Spleen (tissue), 11 donors: ENCODE data around the gene ADARB1. TPM values are rescaled to one million over a fixed set of nuclear protein-coding genes. Genes with fewer than 3 reads are reported as not detected.

Source experiments
- DNase-seq: peaks from one replicate; pipeline ENCODE4 v3.0.0-alpha.2; 2020
- H3K27ac ChIP-seq, 8 donors: fragments of 200-600 bp; sonication (generic) in 7 of 8; 1 replicate in 4 of 8; 2 replicates in 4 of 8; pipeline versions ENCODE4 v1.5.0 to v1.8.0; 2016 to 2021; ENCODE audit warnings: inconsistent platforms in 4 of 8, mild to moderate bottlenecking in 4 of 8, moderate library complexity in 1 of 8
- H3K27me3 ChIP-seq, 7 donors: fragments of 200-600 bp; sonication (generic) in 6 of 7; replicated peaks in 1 of 7; 1 replicate in 4 of 7; 2 replicates in 3 of 7; pipeline versions ENCODE4 v1.5.0 to v1.8.0; 2016 to 2021; ENCODE audit warnings: inconsistent platforms in 3 of 7, mild to moderate bottlenecking in 1 of 7
- H3K36me3 ChIP-seq, 6 donors: fragments of 200-600 bp; sonication (generic) in 5 of 6; 1 replicate in 4 of 6; 2 replicates in 2 of 6; pipeline versions ENCODE4 v1.5.0 to v1.8.0; 2016 to 2021; ENCODE audit warnings: inconsistent platforms in 2 of 6
- H3K4me1 ChIP-seq, 6 donors: fragments of 200-600 bp; sonication (generic) in 5 of 6; 1 replicate in 3 of 6; 2 replicates in 3 of 6; pipeline versions ENCODE4 v1.5.0 to v1.8.0; 2016 to 2021; ENCODE audit warnings: inconsistent platforms in 3 of 6
- H3K4me3 ChIP-seq, 8 donors: fragments of 200-600 bp; sonication (generic) in 7 of 8; 1 replicate in 4 of 8; 2 replicates in 4 of 8; pipeline versions ENCODE4 v1.5.0 to v1.8.0; 2016 to 2021; ENCODE audit warnings: inconsistent platforms in 4 of 8, mild to moderate bottlenecking in 4 of 8, moderate library complexity in 2 of 8
- H3K9me3 ChIP-seq, 8 donors: fragments of 200-600 bp; sonication (generic) in 7 of 8; 1 replicate in 4 of 8; 2 replicates in 4 of 8; pipeline versions ENCODE4 v1.5.0 to v1.8.0; 2016 to 2021; ENCODE audit warnings: inconsistent platforms in 4 of 8
- POLR2A ChIP-seq, 3 donors: fragments of 450-650 bp; IDR thresholded peaks; one replicate each; pipeline ENCODE4 v1.5.1; 2017; ENCODE audit warnings: antibody characterized with exemption in 3 of 3, mild to moderate bottlenecking in 1 of 3
- POLR2AphosphoS5 ChIP-seq, 3 donors: sonication (generic); formaldehyde crosslinking; IDR thresholded peaks; one replicate each; pipeline ENCODE4 v1.5.1; 2017; ENCODE audit warnings: antibody characterized with exemption in 3 of 3
- WGBS, 5 donors: extraction: QIAGEN DNeasy Blood & Tissue Kit in 3 of 5; methylation state at CpG; one replicate each; pipeline versions ENCODE4 v1.1.5 to v1.1.7; 2013 to 2018; 5-methylcytosine and 5-hydroxymethylcytosine counted together
- intact Hi-C: fragments of 100-400 bp; cut with DNase I; formaldehyde crosslinking; loops from one replicate; pipeline ENCODE4 v1.15.0; 2023; ENCODE audit warnings: low total_unique reads
- polyA plus RNA-seq, 3 donors: library from polyadenylated mRNA; stranded (reverse); fragments of 200-250 nt; gene quantifications; one replicate each; pipeline ENCODE4 v1.2.1, GENCODE V29; 2013
- total RNA-seq, 7 donors: library from RNA; depleted of rRNA in 3 of 7; stranded (reverse); fragments of >200 nt in 3 of 7; fragmentation: NEBNext Ultra II Directional in 4 of 7; extraction: Animal tissue kit (Norgen Biotek cat#: 25700) in 4 of 7; gene quantifications; one replicate each; pipeline versions ENCODE4 v1.1.0 to v1.2.1, GENCODE V29; 2016 to 2021
- TF ChIP-seq, protein P1 (sequence below), 11 experiments: fragments of 200-600 bp in 7 of 11; fragments of 450-650 bp in 4 of 11; sonication (generic) in 4 of 11; IDR thresholded peaks in 8 of 11; conservative IDR thresholded peaks in 3 of 11; 1 replicate in 7 of 11; 2 replicates in 4 of 11; pipeline versions ENCODE4 v1.4.0 to v1.8.0; 2016 to 2021; ENCODE audit warnings: antibody characterized with exemption in 11 of 11, inconsistent platforms in 4 of 11, mild to moderate bottlenecking in 1 of 11
- donor health status: healthy with polysubstance abuse.
- donor health status: DM: no; HTN: no; CAD: no; lungs with moderate emphysema.
- donor health status: DM: no; HTN: no; CAD: no.
- donor health status: Bipolar disorder and iron deficiency.
- donor health status: healthy.
- donor health status: DM: no; HTN: no; CAD: no.
- donor health status: DM: yes; HTN: yes; CAD: no.

The ADARB1 gene
- total and polyA plus RNA-seq, 10 donors = 9.1 to 50.8 (median 29.0) TPM

DNA sequence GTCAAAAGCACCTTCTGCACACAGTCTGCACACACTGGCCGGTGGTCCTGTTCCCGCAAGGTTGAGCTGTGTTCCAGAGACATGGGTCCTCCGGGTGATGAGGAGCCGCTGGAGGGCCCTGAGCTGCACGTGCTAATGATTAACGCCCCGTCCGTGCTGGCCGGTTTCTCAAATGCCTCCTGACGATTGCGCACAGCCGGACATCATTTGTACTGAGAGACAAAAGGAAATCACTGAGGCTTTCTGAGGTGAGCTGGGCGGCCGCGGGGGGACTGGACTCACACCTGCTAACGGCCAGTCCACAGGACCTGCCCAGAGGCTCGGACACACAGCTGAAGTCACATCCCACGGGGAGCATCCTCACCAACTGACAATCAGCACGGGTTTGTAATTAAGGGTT, 184.1 kb downstream of the ADARB1 start:
- DNase-seq = peak; percentile 64
- no peak overlapping the region for H3K27ac ChIP-seq

DNA sequence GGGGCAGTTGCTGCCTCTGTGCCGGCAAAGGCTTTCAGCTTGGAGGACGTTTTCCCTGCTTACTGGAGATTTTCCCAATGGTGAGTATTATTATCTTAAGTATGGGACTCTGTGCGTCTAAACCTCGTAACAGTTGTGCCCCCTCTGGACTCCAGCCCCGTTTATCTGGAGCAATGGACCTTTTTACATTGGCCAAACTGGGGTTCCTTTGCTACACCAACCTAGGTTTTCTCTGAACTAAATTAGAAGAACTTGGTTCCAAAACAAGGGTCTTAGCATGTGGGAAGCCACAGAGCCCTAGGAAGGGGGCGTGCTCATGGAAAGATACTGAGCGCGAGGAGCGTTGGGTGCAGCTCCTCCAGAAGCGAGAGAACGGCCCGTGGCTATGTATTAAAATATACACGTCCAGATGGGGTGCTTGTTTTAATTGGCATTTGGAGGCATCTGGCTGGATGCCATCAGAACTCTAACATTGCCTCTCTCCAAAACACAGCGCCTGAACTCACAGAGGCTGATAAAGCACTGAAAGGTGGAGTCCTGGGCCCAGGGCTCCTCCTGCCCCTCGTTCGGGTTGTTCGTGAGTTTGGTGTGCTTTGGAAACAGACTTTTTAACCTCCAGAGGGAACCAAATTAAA, 184.9 kb downstream of the ADARB1 start:
- no peak for TF ChIP-seq POLR2A (IDR thresholded peaks at IDR 0.05)
- TF ChIP-seq, protein P1, sequence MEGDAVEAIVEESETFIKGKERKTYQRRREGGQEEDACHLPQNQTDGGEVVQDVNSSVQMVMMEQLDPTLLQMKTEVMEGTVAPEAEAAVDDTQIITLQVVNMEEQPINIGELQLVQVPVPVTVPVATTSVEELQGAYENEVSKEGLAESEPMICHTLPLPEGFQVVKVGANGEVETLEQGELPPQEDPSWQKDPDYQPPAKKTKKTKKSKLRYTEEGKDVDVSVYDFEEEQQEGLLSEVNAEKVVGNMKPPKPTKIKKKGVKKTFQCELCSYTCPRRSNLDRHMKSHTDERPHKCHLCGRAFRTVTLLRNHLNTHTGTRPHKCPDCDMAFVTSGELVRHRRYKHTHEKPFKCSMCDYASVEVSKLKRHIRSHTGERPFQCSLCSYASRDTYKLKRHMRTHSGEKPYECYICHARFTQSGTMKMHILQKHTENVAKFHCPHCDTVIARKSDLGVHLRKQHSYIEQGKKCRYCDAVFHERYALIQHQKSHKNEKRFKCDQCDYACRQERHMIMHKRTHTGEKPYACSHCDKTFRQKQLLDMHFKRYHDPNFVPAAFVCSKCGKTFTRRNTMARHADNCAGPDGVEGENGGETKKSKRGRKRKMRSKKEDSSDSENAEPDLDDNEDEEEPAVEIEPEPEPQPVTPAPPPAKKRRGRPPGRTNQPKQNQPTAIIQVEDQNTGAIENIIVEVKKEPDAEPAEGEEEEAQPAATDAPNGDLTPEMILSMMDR (IDR thresholded peaks at IDR 0.05 in 8 of 11, conservative IDR thresholded peaks at IDR 0.05 in 3 of 11) = no peak
- TF ChIP-seq POLR2AphosphoS5 (IDR thresholded peaks at IDR 0.05) = no peak
- WGBS, 5 donors = 87 to 91% (median 89%) methylated on average over 17 of the region's 17 CpGs
- no peak for DNase-seq
- Histone ChIP-seq H3K27me3 (peaks cover 0 to 37% (median 21%) of the 10 kb centered on the region in 7 donors), H3K27ac (no peak overlapping the region), H3K4me3 (no peak overlapping the region), H3K9me3 (no peaks in the 10 kb centered on the region), H3K36me3 (peaks cover 0 to 26% (median 12%) of the 10 kb centered on the region in 6 donors), H3K4me1 (peaks cover 0 to 18% (median 4%) of the 10 kb centered on the region in 6 donors)
- intact Hi-C loops = no loop called here

More for the DNA sequence above, 184.1 kb downstream of the ADARB1 start:
- Histone ChIP-seq H3K4me3 (no peak overlapping the region), H3K9me3 (no peaks in the 10 kb centered on the region), H3K4me1 (peaks cover 0 to 18% (median 4%) of the 10 kb centered on the region in 6 donors), H3K27me3 (peaks cover 0 to 46% (median 24%) of the 10 kb centered on the region in 7 donors), H3K36me3 (peaks cover 0 to 17% (median 4%) of the 10 kb centered on the region in 6 donors)
- 78 to 88% (median 84%) methylated on average over 19 of the region's 19 CpGs for WGBS, 5 donors
- intact Hi-C loops = no loop called here
- no peak for TF ChIP-seq POLR2AphosphoS5 (IDR thresholded peaks at IDR 0.05)
- TF ChIP-seq, protein P1 (IDR thresholded peaks at IDR 0.05 in 8 of 11, conservative IDR thresholded peaks at IDR 0.05 in 3 of 11) = no peak
- no peak for TF ChIP-seq POLR2A (IDR thresholded peaks at IDR 0.05)

- Histone ChIP-seq H3K4me3 (no peak overlapping the region), H3K9me3 (no peaks in the 10 kb centered on the region), H3K27me3 (peaks cover 0 to 28% (median 17%) of the 10 kb centered on the region in 7 donors), H3K27ac (no peak overlapping the region), H3K36me3 (peaks cover 0 to 36% (median 21%) of the 10 kb centered on the region in 6 donors), H3K4me1 (peaks cover 0 to 18% (median 4%) of the 10 kb centered on the region in 6 donors)
- no peak for DNase-seq
- TF ChIP-seq, protein P1 (IDR thresholded peaks at IDR 0.05 in 8 of 11, conservative IDR thresholded peaks at IDR 0.05 in 3 of 11) = no peak
- TF ChIP-seq POLR2A (IDR thresholded peaks at IDR 0.05) (no peak), POLR2AphosphoS5 (IDR thresholded peaks at IDR 0.05) (no peak)
- intact Hi-C loops = no loop called here
- WGBS, 5 donors = 63 to 82% (median 73%) methylated on average over 5 of the region's 5 CpGs
Observed at GRCh38 chr21:45260191-45260825, 185.9 kb downstream of the ADARB1 start.

- no peak for TF ChIP-seq POLR2AphosphoS5 (IDR thresholded peaks at IDR 0.05)
- no peak for TF ChIP-seq POLR2A (IDR thresholded peaks at IDR 0.05)
- TF ChIP-seq, protein P1 (IDR thresholded peaks at IDR 0.05 in 8 of 11, conservative IDR thresholded peaks at IDR 0.05 in 3 of 11) = no peak
Observed at GRCh38 chr21:45261093-45261492, 186.7 kb downstream of the ADARB1 start.

More at GRCh38 chr21:45261093-45261492, 186.7 kb downstream of the ADARB1 start:
- DNase-seq = peak; percentile 68
- Histone ChIP-seq H3K4me1 (peaks cover 0 to 20% (median 8%) of the 10 kb centered on the region in 6 donors), H3K4me3 (no peak overlapping the region), H3K36me3 (peaks cover 0 to 44% (median 28%) of the 10 kb centered on the region in 6 donors), H3K27me3 (peaks cover 0 to 20% (median 13%) of the 10 kb centered on the region in 7 donors), H3K9me3 (no peaks in the 10 kb centered on the region), H3K27ac (no peak overlapping the region)
- WGBS, 5 donors = 88 to 93% (median 91%) methylated on average over 10 of the region's 10 CpGs
- intact Hi-C loops = no loop called here
